Gastrocnemius medialis (tissue), 4 donors: Measurements from ENCODE around the gene LEFTY1. TPM values are rescaled to one million over a fixed set of nuclear protein-coding genes. Genes with fewer than 3 reads are reported as not detected.
A peak's percentile ranks its signal among the peaks of the same experiment; 100 is the strongest.

ENCODE experiments used
- ATAC-seq, 2 donors: fragments of 150-250 bp; one replicate each; pipeline ENCODE4 v1.9.1; 2016
- DNase-seq, 2 donors: peaks; one replicate each; pipeline ENCODE4 v3.0.0-alpha.2; 2019
- H3K27ac ChIP-seq, 4 donors: fragments of 200-600 bp; sonication (generic); 1 replicate in 1 of 4; 2 replicates in 3 of 4; pipeline ENCODE4 v1.5.1; 2016 to 2018; ENCODE audit warnings: mild to moderate bottlenecking in 2 of 4, moderate library complexity in 1 of 4
- H3K27me3 ChIP-seq, 3 donors: fragments of 200-600 bp; sonication (generic) in 2 of 3; 1 replicate in 1 of 3; 2 replicates in 2 of 3; pipeline versions ENCODE4 v1.5.1 to v1.6.0; 2016 to 2019; ENCODE audit warnings: mild to moderate bottlenecking in 1 of 3, moderate library complexity in 1 of 3
- H3K36me3 ChIP-seq, 2 donors: fragments of 200-600 bp; sonication (generic) in 1 of 2; one replicate each; pipeline ENCODE4 v1.5.1; 2017 to 2018
- H3K4me1 ChIP-seq, 2 donors: fragments of 200-600 bp; sonication (generic) in 1 of 2; one replicate each; pipeline ENCODE4 v1.5.1; 2016 to 2017; ENCODE audit warnings: mild to moderate bottlenecking in 2 of 2
- H3K4me3 ChIP-seq, 4 donors: fragments of 200-600 bp; sonication (generic) in 3 of 4; 1 replicate in 1 of 4; 2 replicates in 3 of 4; pipeline ENCODE4 v1.5.1; 2016 to 2019; ENCODE audit warnings: mild to moderate bottlenecking in 2 of 4
- H3K9me3 ChIP-seq, 3 donors: fragments of 200-600 bp; sonication (generic) in 2 of 3; 1 replicate in 1 of 3; 2 replicates in 2 of 3; pipeline ENCODE4 v1.5.1; 2016 to 2019
- POLR2A ChIP-seq, 2 donors: fragments of 450-650 bp; IDR thresholded peaks; one replicate each; pipeline ENCODE4 v1.6.1; 2017; ENCODE audit warnings: antibody characterized with exemption in 2 of 2, mild to moderate bottlenecking in 2 of 2, moderate library complexity in 2 of 2
- in situ Hi-C, 4 donors: fragments of 200-750 bp; cut with MboI; loops; one replicate each; pipeline versions ENCODE4 v1.15.0 to v1.8.0; 2017; ENCODE audit warnings: low sequenced_read_pairs in 4 of 4
- intact Hi-C: fragments of 100-400 bp; cut with DNase I; formaldehyde crosslinking; loops from one replicate; pipeline ENCODE4 v1.15.1; 2023; ENCODE audit warnings: low total_unique reads
- total RNA-seq, 4 donors: library from RNA; depleted of rRNA; stranded (reverse); fragments of >200 nt; gene quantifications; one replicate each; pipeline versions ENCODE4 v1.1.0 to v1.2.3, GENCODE V29; 2016
- TF ChIP-seq, protein P1 (sequence below), 5 experiments: fragments of 450-650 bp in 3 of 5; fragments of 200-600 bp in 2 of 5; sonication (generic) in 2 of 5; IDR thresholded peaks in 4 of 5; conservative IDR thresholded peaks in 1 of 5; 1 replicate in 4 of 5; 2 replicates in 1 of 5; pipeline ENCODE4 v1.5.1; 2016 to 2019; ENCODE audit warnings: antibody characterized with exemption in 5 of 5, mild to moderate bottlenecking in 3 of 5, moderate library complexity in 3 of 5

The LEFTY1 gene
- total RNA-seq, 4 donors from 2014 or later, result 0.97 TPM; not detected in 3

- H3K27me3 ChIP-seq, result no peaks in the 10 kb centered on the region
- no peak for ATAC-seq
- no peak for DNase-seq
- no peak overlapping the region for H3K4me3 ChIP-seq
- no peaks in the 10 kb centered on the region for H3K4me1 ChIP-seq
- intact Hi-C loops, result no loop called here
- in situ Hi-C loops, result loop anchor here in 1 of 4 donors (10.0 kb wide), 1 partner anchor 113 kb away; no protein-coding TSS in a partner anchor
- H3K36me3 ChIP-seq, result peaks cover 0 to 77% of the 10 kb centered on the region in 2 donors
- no peak for TF ChIP-seq POLR2A (IDR thresholded peaks at IDR 0.05)
- TF ChIP-seq, protein P1, sequence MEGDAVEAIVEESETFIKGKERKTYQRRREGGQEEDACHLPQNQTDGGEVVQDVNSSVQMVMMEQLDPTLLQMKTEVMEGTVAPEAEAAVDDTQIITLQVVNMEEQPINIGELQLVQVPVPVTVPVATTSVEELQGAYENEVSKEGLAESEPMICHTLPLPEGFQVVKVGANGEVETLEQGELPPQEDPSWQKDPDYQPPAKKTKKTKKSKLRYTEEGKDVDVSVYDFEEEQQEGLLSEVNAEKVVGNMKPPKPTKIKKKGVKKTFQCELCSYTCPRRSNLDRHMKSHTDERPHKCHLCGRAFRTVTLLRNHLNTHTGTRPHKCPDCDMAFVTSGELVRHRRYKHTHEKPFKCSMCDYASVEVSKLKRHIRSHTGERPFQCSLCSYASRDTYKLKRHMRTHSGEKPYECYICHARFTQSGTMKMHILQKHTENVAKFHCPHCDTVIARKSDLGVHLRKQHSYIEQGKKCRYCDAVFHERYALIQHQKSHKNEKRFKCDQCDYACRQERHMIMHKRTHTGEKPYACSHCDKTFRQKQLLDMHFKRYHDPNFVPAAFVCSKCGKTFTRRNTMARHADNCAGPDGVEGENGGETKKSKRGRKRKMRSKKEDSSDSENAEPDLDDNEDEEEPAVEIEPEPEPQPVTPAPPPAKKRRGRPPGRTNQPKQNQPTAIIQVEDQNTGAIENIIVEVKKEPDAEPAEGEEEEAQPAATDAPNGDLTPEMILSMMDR (IDR thresholded peaks at IDR 0.05 in 4 of 5, conservative IDR thresholded peaks at IDR 0.05 in 1 of 5), result no peak
- no peaks in the 10 kb centered on the region for H3K9me3 ChIP-seq
- no peak overlapping the region for H3K27ac ChIP-seq
Observed at GRCh38 chr1:225861834-225862580, 26.9 kb downstream of the LEFTY1 start.

DNA sequence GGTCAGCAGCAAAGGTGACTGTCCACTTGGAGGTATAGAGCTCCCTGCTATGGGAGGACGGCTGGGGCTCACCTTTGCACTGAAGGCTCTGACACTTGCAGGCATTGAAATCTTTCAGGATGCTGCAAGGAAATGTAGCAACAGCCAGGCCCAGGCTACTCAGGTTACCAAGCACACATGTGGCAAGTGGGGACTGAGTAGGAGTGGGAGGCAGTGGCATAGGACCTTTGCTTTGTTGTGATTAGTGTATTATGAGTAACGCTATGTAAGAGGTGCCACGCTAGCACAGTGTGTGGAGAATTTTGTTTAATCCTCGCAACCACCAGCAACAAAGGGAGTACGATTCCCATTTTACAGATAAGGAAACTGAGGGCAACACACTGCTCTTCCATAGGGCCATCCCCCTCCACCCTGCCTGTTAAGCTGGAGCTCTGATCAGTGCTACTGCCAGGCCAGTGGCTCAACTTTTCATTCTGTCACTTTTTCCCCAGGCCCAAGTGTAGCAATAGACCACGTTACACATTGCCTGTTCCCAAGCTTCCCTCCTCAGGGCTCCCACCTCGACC is 28.0 kb downstream of the LEFTY1 start:
- no peak for DNase-seq
- intact Hi-C loops, result no loop called here

GRCh38 chr1:225860107-225860506 is 28.8 kb downstream of the LEFTY1 start:
- Histone ChIP-seq H3K9me3 (no peaks in the 10 kb centered on the region), H3K4me1 (no peaks in the 10 kb centered on the region), H3K36me3 (peaks cover 0 to 70% of the 10 kb centered on the region in 2 donors), H3K27ac (no peak overlapping the region), H3K27me3 (no peaks in the 10 kb centered on the region), H3K4me3 (no peak overlapping the region)
- no peak for TF ChIP-seq POLR2A (IDR thresholded peaks at IDR 0.05)
- TF ChIP-seq, protein P1 (IDR thresholded peaks at IDR 0.05 in 4 of 5, conservative IDR thresholded peaks at IDR 0.05 in 1 of 5), result no peak
- no peak for DNase-seq
- no peak for ATAC-seq
- in situ Hi-C loops (loop anchor here in 1 of 4 donors (10.0 kb wide), 1 partner anchor 115 kb away; no protein-coding TSS in a partner anchor), intact Hi-C loops (no loop called here)

More for the DNA sequence above, 28.0 kb downstream of the LEFTY1 start:
- in situ Hi-C loops, result loop anchor here in 1 of 4 donors (10.0 kb wide), 1 partner anchor 114 kb away; no protein-coding TSS in a partner anchor
- peak in 1 of 2 donors; percentile 4 for ATAC-seq
- no peak overlapping the region for H3K4me3 ChIP-seq
- H3K36me3 ChIP-seq, result peaks cover 0 to 77% of the 10 kb centered on the region in 2 donors
- no peaks in the 10 kb centered on the region for H3K9me3 ChIP-seq
- H3K4me1 ChIP-seq, result no peaks in the 10 kb centered on the region
- no peaks in the 10 kb centered on the region for H3K27me3 ChIP-seq
- no peak for TF ChIP-seq POLR2A (IDR thresholded peaks at IDR 0.05)
- TF ChIP-seq, protein P1 (IDR thresholded peaks at IDR 0.05 in 4 of 5, conservative IDR thresholded peaks at IDR 0.05 in 1 of 5), result no peak
- no peak overlapping the region for H3K27ac ChIP-seq

DNA sequence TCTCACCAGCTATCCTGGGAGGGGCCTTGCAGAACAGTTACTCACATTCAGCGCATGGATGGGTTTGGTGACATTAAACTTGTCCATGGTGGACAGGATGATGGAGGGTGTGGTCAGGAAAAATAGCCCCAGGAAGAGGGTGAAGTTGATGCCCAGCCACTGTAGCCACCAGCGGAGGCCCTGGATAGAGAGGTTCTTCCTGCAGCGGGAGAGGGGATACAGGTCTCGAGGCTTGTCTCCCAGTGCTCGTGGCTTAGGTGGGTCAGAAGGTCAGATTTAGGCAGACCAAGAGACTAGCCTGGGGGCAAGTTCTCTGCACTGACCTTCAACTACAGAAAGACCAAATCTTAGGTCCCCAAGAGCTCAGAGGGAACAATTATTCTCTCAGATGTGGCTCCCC is 29.8 kb downstream of the LEFTY1 start:
- no peaks in the 10 kb centered on the region for H3K4me1 ChIP-seq
- H3K4me3 ChIP-seq, result no peak overlapping the region
- in situ Hi-C loops (no loop called here), intact Hi-C loops (no loop called here)
- no peak overlapping the region for H3K27ac ChIP-seq
- H3K9me3 ChIP-seq, result no peaks in the 10 kb centered on the region
- H3K27me3 ChIP-seq, result no peaks in the 10 kb centered on the region
- DNase-seq, result no peak
- no peak for TF ChIP-seq POLR2A (IDR thresholded peaks at IDR 0.05)
- TF ChIP-seq, protein P1 (IDR thresholded peaks at IDR 0.05 in 4 of 5, conservative IDR thresholded peaks at IDR 0.05 in 1 of 5), result no peak
- ATAC-seq, result no peak
- peaks cover 0 to 70% of the 10 kb centered on the region in 2 donors for H3K36me3 ChIP-seq
